HepG2 (cell line): ENCODE measurements around the gene HSD17B8. TPM values are rescaled to one million over a fixed set of nuclear protein-coding genes. Genes with fewer than 3 reads are reported as not detected.

Experiments
- ATRX ChIP-seq: sonication (generic); formaldehyde crosslinking; IDR thresholded peaks from 2 replicates; pipeline ENCODE4 v1.4.0; 2020; ENCODE audit warnings: missing genetic modification reagents, borderline replicate concordance
- BORCS8-MEF2B ChIP-seq: sonication (generic); formaldehyde crosslinking; IDR thresholded peaks from 2 replicates; pipeline ENCODE4 v1.8.0; 2022; ENCODE audit warnings: mild to moderate bottlenecking, missing genetic modification reagents
- FOXA1 ChIP-seq, 2 experiments: fragments of 450-650 bp in 1 of 2; sonication (generic) in 1 of 2; formaldehyde crosslinking in 1 of 2; IDR thresholded peaks; 2 replicates each; pipeline versions ENCODE4 v1.4.0 to v1.6.1; 2016 to 2020; ENCODE audit warnings: missing genetic modification reagents in 1 of 2
- GPN1 ChIP-seq: sonication (generic); formaldehyde crosslinking; IDR thresholded peaks from 2 replicates; pipeline ENCODE4 v1.5.1; 2020; ENCODE audit warnings: missing genetic modification reagents, borderline replicate concordance
- IRF9 ChIP-seq: sonication (generic); formaldehyde crosslinking; IDR thresholded peaks from 2 replicates; pipeline ENCODE4 v1.8.0; 2022; ENCODE audit warnings: missing genetic modification reagents, mild to moderate bottlenecking, borderline replicate concordance
- KLF12 ChIP-seq: sonication (generic); formaldehyde crosslinking; IDR thresholded peaks from 2 replicates; pipeline ENCODE4 v1.4.0; 2020; ENCODE audit warnings: missing genetic modification reagents, borderline replicate concordance
- NR2F6 ChIP-seq, 2 experiments: IDR thresholded peaks; 2 replicates each; pipeline ENCODE4 v1.6.1; 2016; ENCODE audit warnings: antibody characterized with exemption in 1 of 2, mild to moderate bottlenecking in 1 of 2
- PREB ChIP-seq: sonication (generic); formaldehyde crosslinking; IDR thresholded peaks from 2 replicates; pipeline ENCODE4 v1.4.0; 2020; ENCODE audit warnings: missing genetic modification reagents
- SP2 ChIP-seq: sonication (generic); formaldehyde crosslinking; IDR thresholded peaks from 2 replicates; pipeline ENCODE4 v1.5.1; 2020; ENCODE audit warnings: mild to moderate bottlenecking, missing genetic modification reagents
- SUZ12 ChIP-seq: fragments of 150-350 bp; IDR thresholded peaks from 2 replicates; pipeline ENCODE4 v1.6.1; 2014; ENCODE audit warnings: low read depth, low read length
- ZBTB14 ChIP-seq: sonication (generic); formaldehyde crosslinking; IDR thresholded peaks from 2 replicates; pipeline ENCODE4 v1.4.0; 2020; ENCODE audit warnings: missing genetic modification reagents
- ZMYM3 ChIP-seq: sonication (generic); formaldehyde crosslinking; IDR thresholded peaks from 2 replicates; pipeline ENCODE4 v1.5.1; 2020; ENCODE audit warnings: mild to moderate bottlenecking, missing genetic modification reagents
- ZMYM4 ChIP-seq: sonication (generic); formaldehyde crosslinking; IDR thresholded peaks from 2 replicates; pipeline ENCODE4 v1.8.1; 2023; ENCODE audit warnings: mild to moderate bottlenecking, missing genetic modification reagents
- ZNF180 ChIP-seq: sonication (generic); formaldehyde crosslinking; IDR thresholded peaks from 2 replicates; pipeline ENCODE4 v1.4.0; 2020; ENCODE audit warnings: low read depth, missing genetic modification reagents, borderline replicate concordance
- ZNF383 ChIP-seq: sonication (generic); formaldehyde crosslinking; IDR thresholded peaks from 2 replicates; pipeline ENCODE4 v1.4.0; 2020; ENCODE audit warnings: missing genetic modification reagents, mild to moderate bottlenecking, borderline replicate concordance
- ZNF564 ChIP-seq: sonication (generic); formaldehyde crosslinking; IDR thresholded peaks from 2 replicates; pipeline ENCODE4 v1.8.1; 2023; ENCODE audit warnings: mild to moderate bottlenecking, missing genetic modification reagents
- ZNF709 ChIP-seq: sonication (generic); formaldehyde crosslinking; IDR thresholded peaks from 2 replicates; pipeline ENCODE4 v1.5.0; 2020; ENCODE audit warnings: mild to moderate bottlenecking, missing genetic modification reagents
- polyA plus RNA-seq, 8 experiments: library from polyadenylated mRNA; depleted of rRNA in 3 of 8; stranded (reverse) in 7 of 8; unstranded in 1 of 8; fragments of >200 nt; fragmentation: Illumina TruSeq in 4 of 8; extraction: Trizol in 4 of 8; gene quantifications; 2 replicates each; pipeline versions ENCODE4 v1.2.1 to v1.2.3, GENCODE V29; 2011 to 2016; ENCODE audit warnings: low read depth in 4 of 8, missing spikeins in 1 of 8, mixed read lengths in 1 of 8; ENCODE audit not compliant: insufficient read depth in 1 of 8
- total RNA-seq, 5 experiments: library from RNA; depleted of rRNA; stranded (reverse); fragments of >200 nt; fragmentation: Illumina TruSeq; extraction: Trizol; gene quantifications; 2 replicates each; pipeline ENCODE4 v1.2.3, GENCODE V29; 2016; ENCODE audit warnings: low read depth in 1 of 5
- TF ChIP-seq, protein P1 (sequence below): sonication (generic); formaldehyde crosslinking; IDR thresholded peaks from 2 replicates; pipeline ENCODE4 v1.8.1; 2023; ENCODE audit warnings: missing genetic modification reagents, mild to moderate bottlenecking, borderline replicate concordance
- TF ChIP-seq, protein P2 (sequence below): sonication (generic); IDR thresholded peaks from 2 replicates; pipeline ENCODE4 v1.6.1; 2016; ENCODE audit warnings: low read depth, borderline replicate concordance
- TF ChIP-seq, protein P3 (sequence below): sonication (generic); formaldehyde crosslinking; IDR thresholded peaks from 2 replicates; pipeline ENCODE4 v1.4.0; 2020; ENCODE audit warnings: missing genetic modification reagents

The HSD17B8 gene
- total and polyA plus RNA-seq, 2 of the 13 experiments (the other 11 are each of a cell fraction or from before 2014, with no cell fraction given), result 12.6 to 20.1 TPM

- TF ChIP-seq, protein P1, sequence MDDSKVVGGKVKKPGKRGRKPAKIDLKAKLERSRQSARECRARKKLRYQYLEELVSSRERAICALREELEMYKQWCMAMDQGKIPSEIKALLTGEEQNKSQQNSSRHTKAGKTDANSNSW (CRISPR knock-in tag), result no peak
- no peak for TF ChIP-seq BORCS8-MEF2B (CRISPR knock-in tag)
- no peak for TF ChIP-seq ATRX (CRISPR knock-in tag)
- peak; percentile 15; the same call in 1 of the 2 replicates for TF ChIP-seq GPN1 (CRISPR knock-in tag)
- TF ChIP-seq, protein P2, sequence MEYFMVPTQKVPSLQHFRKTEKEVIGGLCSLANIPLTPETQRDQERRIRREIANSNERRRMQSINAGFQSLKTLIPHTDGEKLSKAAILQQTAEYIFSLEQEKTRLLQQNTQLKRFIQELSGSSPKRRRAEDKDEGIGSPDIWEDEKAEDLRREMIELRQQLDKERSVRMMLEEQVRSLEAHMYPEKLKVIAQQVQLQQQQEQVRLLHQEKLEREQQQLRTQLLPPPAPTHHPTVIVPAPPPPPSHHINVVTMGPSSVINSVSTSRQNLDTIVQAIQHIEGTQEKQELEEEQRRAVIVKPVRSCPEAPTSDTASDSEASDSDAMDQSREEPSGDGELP, result no peak
- TF ChIP-seq NR2F6 (IDR thresholded peaks at IDR 0.05), result peak; percentile 47; the same call in 1 of the 2 replicates
- peak; percentile 44; the same call in 1 of the 2 replicates for TF ChIP-seq NR2F6 (CRISPR knock-in tag; IDR thresholded peaks at IDR 0.05)
- TF ChIP-seq, protein P3, sequence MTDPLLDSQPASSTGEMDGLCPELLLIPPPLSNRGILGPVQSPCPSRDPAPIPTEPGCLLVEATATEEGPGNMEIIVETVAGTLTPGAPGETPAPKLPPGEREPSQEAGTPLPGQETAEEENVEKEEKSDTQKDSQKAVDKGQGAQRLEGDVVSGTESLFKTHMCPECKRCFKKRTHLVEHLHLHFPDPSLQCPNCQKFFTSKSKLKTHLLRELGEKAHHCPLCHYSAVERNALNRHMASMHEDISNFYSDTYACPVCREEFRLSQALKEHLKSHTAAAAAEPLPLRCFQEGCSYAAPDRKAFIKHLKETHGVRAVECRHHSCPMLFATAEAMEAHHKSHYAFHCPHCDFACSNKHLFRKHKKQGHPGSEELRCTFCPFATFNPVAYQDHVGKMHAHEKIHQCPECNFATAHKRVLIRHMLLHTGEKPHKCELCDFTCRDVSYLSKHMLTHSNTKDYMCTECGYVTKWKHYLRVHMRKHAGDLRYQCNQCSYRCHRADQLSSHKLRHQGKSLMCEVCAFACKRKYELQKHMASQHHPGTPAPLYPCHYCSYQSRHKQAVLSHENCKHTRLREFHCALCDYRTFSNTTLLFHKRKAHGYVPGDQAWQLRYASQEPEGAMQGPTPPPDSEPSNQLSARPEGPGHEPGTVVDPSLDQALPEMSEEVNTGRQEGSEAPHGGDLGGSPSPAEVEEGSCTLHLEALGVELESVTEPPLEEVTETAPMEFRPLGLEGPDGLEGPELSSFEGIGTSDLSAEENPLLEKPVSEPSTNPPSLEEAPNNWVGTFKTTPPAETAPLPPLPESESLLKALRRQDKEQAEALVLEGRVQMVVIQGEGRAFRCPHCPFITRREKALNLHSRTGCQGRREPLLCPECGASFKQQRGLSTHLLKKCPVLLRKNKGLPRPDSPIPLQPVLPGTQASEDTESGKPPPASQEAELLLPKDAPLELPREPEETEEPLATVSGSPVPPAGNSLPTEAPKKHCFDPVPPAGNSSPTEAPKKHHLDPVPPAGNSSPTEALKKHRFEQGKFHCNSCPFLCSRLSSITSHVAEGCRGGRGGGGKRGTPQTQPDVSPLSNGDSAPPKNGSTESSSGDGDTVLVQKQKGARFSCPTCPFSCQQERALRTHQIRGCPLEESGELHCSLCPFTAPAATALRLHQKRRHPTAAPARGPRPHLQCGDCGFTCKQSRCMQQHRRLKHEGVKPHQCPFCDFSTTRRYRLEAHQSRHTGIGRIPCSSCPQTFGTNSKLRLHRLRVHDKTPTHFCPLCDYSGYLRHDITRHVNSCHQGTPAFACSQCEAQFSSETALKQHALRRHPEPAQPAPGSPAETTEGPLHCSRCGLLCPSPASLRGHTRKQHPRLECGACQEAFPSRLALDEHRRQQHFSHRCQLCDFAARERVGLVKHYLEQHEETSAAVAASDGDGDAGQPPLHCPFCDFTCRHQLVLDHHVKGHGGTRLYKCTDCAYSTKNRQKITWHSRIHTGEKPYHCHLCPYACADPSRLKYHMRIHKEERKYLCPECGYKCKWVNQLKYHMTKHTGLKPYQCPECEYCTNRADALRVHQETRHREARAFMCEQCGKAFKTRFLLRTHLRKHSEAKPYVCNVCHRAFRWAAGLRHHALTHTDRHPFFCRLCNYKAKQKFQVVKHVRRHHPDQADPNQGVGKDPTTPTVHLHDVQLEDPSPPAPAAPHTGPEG (CRISPR knock-in tag), result peak; percentile 35; the same call in 1 of the 2 replicates
- TF ChIP-seq KLF12, result no peak
- no peak for TF ChIP-seq SUZ12
- 0 out of 2 replicates have a peak, but pooled peaks have one; percentile 22 for TF ChIP-seq ZNF564
- TF ChIP-seq ZBTB14 (CRISPR knock-in tag), result no peak
- TF ChIP-seq ZMYM4 (CRISPR knock-in tag), result no peak
- no peak for TF ChIP-seq ZNF383 (CRISPR knock-in tag)
- TF ChIP-seq ZNF180 (CRISPR knock-in tag), result no peak
- peak; percentile 22; the same call in 1 of the 2 replicates for TF ChIP-seq IRF9 (CRISPR knock-in tag)
- TF ChIP-seq SP2 (CRISPR knock-in tag), result no peak
- no peak for TF ChIP-seq PREB
- TF ChIP-seq FOXA1 (IDR thresholded peaks at IDR 0.05), result no peak
- no peak for TF ChIP-seq FOXA1 (CRISPR knock-in tag; IDR thresholded peaks at IDR 0.05)
- no peak for TF ChIP-seq ZMYM3
- no peak for TF ChIP-seq ZNF709 (CRISPR knock-in tag)
Measured at GRCh38 chr6:33201147-33201545, 3.3 kb upstream of the HSD17B8 start (continued).
